ENCODE data around the gene RNASE8.

Gene RNASE8

GRCh38 chr14:21092273-21093011 lies 34.8 kb downstream of the RNASE8 start:
- DNase-seq (ENCODE audit: low read depth): peak; percentile 71

GRCh38 chr14:21093018-21093417 lies 35.4 kb downstream of the RNASE8 start:
- DNase-seq (ENCODE audit: low read depth): no peak

GRCh38 chr14:21093769-21094681 lies 36.4 kb downstream of the RNASE8 start:
- DNase-seq (ENCODE audit: low read depth): no peak

GRCh38 chr14:21095430-21096205 lies 38.0 kb downstream of the RNASE8 start:
- DNase-seq (ENCODE audit: low read depth): no peak

- DNase-seq (ENCODE audit: low read depth): no peak
Observed at GRCh38 chr14:21096438-21096837, 38.8 kb downstream of the RNASE8 start.

- DNase-seq (ENCODE audit: low read depth): no peak
Observed at GRCh38 chr14:21096978-21097635, 39.5 kb downstream of the RNASE8 start.

GRCh38 chr14:21097636-21098075 lies 40.0 kb downstream of the RNASE8 start:
- DNase-seq (ENCODE audit: low read depth): no peak

GRCh38 chr14:21098076-21098891 lies 40.7 kb downstream of the RNASE8 start, which contains the start of gene ZNF219:
Gene ZNF219 (minus strand): TSS chr14:21098655. CDS start chr14:21093591, 5,064 bp downstream.
- peak; percentile 50 for DNase-seq (ENCODE audit: low read depth)

- no peak for DNase-seq (ENCODE audit: low read depth)
Observed at GRCh38 chr14:21098892-21099595, 41.4 kb downstream of the RNASE8 start.

- DNase-seq (ENCODE audit: low read depth): no peak
Observed at GRCh38 chr14:21099596-21099985, 42.0 kb downstream of the RNASE8 start.

- no peak for DNase-seq (ENCODE audit: low read depth)
Observed at GRCh38 chr14:21100931-21101330, 43.3 kb downstream of the RNASE8 start, which contains the start of gene TMEM253. Gene TMEM253 (plus strand): TSS chr14:21101066. CDS start chr14:21101344, 278 bp downstream.

GRCh38 chr14:21101802-21102413 lies 44.3 kb downstream of the RNASE8 start:
- DNase-seq (ENCODE audit: low read depth): no peak

- no peak for DNase-seq (ENCODE audit: low read depth)
Observed at GRCh38 chr14:21102521-21103410, 45.1 kb downstream of the RNASE8 start.

GRCh38 chr14:21103411-21103709 lies 45.7 kb downstream of the RNASE8 start:
- DNase-seq (ENCODE audit: low read depth): no peak

GRCh38 chr14:21103710-21104447 lies 46.3 kb downstream of the RNASE8 start:
- DNase-seq (ENCODE audit: low read depth): peak; percentile 84

- DNase-seq (ENCODE audit: low read depth): peak; percentile 38
Observed at GRCh38 chr14:21104448-21105060, 46.9 kb downstream of the RNASE8 start.

GRCh38 chr14:21105095-21105494 lies 47.5 kb downstream of the RNASE8 start:
- DNase-seq (ENCODE audit: low read depth): no peak

- no peak for DNase-seq (ENCODE audit: low read depth)
Observed at GRCh38 chr14:21106176-21106497, 48.5 kb downstream of the RNASE8 start.

Measured in T-helper 22 cell (primary cell).